ENCODE measurements around the gene ISG20.
"Not testable (repeated sequence)": the region's sequence is repeated elsewhere in the genome, so short reads cannot be mapped to it uniquely, and the experiment has no call there.

The ISG20 gene

DNA sequence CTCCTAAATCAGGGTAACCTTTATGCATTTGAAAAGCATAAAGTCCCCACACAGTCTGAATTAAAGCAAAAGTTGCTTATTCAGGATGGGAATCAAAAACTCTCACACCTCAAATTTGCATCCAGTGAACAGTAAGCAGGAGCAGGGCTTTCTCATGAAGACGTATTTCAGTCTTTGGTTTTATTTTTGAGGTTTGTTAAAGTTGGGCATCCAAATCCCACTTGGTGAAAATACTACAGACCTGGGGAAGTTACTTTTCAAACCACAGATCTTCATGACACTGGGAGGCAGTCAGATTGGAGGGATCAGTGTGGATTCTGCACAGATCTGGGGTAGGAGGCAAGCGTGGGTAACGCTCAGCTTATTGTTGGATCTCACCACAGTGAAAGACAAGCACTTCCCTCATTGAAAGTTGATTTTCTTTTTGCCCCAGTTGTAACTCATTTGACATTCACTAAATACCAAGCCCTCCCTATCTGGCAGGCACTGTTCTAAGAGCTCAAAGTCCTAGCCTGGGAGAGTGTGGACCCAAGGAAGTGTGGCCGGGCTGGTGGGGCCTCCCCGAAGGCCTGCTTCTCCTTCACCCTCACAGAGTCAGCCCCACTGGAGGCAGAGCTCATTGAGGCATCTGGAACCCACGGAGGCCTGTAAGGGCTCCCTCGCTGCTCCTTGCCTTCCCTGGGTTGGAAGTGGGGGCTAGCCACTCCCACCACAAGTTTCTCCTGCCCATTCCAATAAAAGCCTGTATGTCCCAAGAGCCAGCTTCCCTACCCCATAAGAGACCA, 783 bp upstream of the ISG20 start:
- DNase-seq = no peak

DNA sequence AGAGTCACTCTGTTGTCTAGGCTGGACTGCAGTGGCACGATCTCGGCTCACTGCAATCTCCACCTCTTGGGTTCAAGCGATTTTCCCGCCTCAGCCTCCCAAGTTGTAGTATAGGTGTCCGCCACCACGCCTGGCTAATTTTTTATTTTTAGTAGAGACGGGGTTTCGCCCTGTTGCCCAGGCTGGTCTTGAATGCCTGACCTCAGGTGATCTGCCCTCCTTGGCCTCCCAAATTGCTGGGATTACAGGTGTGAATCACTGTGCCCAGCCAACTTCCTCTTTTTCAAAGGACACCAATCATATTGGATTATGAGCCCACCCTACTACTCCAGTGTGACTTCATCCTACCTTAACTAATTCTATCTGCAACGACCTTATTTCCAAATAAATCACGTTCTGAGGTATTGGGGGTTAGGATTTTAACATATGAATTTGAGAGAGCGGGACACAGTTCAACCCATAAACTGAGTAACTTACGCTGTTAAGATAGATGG, 3.2 kb downstream of the ISG20 start:
- no peak for DNase-seq

DNA sequence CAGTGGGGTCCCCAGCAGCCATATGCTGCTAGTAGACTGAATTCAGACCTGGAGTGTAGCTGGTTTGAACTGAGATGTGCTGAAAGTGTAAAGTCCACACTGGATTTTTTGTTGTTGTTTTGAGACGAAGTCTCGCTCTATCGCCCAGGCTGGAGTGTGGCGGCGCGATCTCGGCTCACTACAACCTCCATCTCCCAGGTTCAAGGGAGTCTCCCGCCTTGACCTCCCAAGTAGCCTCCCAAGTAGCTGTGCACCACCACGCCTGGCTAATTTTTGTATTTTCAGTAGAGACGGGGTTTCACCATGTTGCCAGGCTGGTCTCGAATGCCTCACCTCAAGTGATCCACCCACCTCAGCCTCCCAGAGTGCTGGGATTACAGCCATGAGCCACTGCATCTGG, 3.7 kb downstream of the ISG20 start:
- not testable (repeated sequence) for DNase-seq

DNA sequence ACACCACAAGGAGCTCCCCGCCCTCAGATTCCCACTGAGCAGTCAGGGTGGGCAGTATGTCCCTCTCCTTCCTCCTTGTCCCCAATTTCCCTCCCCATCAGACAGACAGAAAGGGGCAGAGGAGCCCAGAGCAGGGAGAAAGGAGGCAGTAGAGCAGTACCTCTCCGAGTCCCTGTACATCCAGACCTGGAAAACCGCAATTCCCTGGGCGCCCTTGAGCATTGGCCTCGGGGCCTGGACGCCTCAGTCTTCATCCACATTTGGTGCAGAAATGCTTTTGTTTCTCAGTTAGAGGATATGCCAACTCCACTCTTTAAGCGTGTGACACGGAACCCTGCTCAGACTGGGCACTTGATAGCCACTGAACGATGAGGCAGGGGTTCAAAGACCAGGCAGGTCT, 5.9 kb downstream of the ISG20 start:
- DNase-seq = no peak

DNA sequence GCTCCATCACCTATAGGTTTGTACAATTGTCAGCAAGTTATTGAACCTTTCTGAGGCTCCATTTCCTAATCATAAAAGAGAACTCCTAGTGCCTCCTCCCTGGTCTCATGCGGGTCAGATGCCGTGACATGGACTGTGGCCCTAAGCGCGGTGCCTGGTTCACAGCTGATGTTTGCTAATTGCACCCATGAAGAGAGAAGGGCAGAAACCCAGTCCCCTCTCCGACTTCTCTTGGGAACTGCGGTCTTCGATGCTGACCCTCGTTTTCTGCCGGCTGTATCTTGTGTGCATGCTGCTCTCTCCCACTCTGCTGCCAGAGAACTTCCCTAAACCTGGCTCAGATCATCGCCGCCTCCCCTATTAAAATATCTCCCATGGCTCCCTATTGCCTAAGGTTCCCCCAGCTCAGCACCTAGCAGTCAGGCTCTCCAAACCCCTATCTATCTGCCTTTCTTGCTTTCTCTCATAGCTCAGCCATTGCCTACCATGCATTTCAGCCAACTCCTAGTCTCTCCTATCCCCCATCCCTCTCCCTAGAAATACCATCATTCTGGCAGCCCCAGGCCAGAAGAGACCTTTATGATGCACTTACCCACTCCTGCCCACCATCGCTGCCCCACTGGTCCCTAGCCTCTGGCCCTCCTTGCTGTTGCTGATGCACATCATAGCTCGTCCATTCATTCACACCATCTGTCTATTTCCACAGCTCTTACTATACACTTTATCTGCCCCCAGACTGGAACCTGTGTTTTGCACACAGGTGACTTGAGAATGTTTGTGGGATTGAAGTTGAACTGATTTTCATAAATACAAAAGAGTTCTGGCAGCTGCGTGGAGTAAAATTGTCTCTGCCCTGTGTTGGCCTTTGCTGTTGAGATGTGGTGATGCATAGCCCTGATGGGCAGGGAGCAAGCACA, 6.6 kb downstream of the ISG20 start:
- DNase-seq = no peak

DNA sequence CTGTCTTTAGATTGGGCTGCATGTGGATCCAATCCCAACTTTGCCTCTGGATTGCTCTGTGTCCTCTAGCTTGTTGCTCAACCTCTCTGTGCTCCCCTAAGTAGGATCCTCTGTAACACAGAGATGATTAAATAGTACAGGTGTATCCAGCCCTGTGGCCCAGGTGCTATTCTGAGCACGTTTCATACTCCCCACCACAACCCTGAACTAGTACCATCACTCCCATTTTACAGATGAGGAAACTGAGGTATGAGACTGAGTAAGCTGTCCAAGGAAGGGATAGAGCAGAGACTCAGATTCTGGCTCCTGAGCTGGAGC, 7.2 kb downstream of the ISG20 start:
- no peak for DNase-seq

DNA sequence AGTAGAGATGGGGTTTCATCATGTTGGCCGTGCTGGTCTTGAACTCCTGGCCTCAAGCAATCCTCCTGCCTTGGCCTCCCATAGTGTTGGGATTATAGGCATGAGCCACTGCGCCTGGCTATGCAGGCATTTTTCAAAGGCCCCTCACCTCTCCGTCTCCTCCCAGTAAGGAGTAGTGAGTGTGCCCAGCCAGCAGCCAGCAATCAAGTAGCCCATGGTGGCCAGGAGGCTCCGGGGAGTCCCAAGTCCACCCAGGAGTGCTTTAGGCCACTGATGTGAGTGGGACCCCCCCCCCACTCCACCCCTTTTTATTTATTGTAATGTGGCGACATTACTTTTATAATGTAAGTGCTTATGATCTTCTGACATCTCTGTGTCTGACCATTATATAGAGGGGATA, 8.1 kb downstream of the ISG20 start:
- DNase-seq = no peak

DNA sequence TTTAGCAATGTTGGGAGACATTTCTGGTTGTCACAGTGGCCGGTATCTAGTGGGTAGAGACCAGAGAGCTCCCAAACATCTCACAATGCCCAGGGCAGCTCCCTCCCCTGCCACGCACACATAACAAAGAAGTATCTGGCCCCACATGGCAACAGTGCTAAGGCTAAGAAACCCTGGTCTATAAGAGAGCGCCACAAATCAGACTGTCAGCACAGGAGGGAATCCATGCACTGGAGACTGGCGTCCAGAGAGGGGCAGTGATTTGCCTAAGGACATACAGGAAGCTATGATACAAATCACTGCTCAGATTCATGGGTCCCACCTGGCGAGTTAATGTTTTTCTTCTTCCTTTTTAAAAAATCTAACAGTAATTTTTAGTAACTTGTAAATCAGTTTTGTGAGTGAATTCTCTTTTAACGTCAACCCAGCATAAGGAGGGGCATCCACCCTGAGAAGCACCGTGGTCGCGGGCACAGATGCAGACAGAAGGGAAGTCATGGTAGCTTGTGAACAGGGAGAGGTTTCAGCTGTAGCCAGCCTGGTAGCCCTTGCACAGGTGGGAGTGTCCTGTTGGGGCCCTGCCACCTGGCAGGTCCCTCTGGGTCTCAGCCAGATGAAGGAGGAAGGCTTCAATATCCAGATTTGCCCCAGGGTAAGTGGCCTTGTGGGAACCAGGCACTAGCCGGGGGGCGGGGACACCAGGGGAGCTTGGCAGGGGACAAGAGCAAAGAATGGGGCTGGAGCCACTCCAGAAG, 8.7 kb downstream of the ISG20 start:
- no peak for DNase-seq

DNA sequence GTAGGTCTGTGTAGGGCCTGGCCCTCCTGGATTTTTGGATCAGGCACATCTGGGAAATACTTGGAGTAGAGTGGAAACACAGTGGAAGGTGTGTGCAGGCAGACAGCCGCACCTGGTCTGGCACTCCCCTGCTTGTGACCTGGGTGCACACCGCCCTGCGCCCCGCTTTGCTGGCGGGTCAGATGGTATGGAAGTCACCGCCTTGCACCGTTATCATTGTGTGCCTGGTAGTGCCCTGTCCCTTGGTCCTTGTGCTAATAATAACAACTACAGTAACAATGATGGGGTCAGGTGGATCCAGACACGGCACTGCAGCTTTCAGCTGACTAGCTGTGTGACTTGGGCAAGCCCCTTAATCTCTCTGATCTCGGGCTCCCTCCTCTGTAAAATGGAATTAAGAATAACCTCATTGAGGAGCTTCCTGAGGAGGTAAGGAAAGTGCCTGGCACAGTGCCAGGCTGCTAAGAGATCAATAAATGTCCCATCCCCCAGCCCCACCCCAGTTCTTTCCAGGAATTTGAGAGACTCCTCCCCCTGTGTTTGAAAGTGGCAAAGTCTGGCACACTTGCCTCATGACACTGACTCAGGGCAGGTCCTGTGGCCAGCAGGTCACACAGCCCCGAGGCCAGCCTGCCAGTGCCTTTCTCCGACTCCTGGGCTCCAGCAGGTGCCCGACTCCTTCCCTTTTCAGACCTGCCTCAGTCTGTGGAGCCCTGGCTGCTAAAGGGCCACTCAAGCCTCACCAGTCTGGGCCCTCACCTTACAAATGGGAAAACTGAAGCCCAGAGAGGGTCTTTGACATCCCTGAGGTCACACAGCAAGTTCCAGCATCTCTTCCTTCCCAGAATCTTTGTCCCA, 9.8 kb downstream of the ISG20 start:
- peak; percentile 35 for DNase-seq

DNA sequence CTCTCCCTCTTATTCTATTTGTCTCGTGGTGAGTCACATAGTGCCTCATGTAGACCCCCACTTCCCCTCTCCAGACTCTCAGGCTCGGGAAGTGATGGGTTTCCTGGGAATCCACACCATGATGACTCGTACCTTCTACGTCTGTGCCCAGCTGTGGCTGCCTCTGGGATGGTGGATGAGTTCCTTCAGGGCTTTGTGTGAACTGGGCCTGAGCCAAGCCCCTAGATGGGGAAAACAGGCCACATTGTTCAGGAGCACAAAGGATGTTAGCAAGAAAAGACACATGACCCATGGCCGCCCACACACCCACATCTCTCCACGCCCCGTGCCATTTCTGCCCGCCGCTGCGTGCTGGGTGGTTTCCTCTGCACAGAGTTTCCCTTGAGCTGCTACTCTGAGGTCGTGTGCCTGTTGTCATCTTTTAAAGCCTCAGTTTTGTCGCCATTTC, 10.5 kb downstream of the ISG20 start:
- peak; percentile 61 for DNase-seq

DNA sequence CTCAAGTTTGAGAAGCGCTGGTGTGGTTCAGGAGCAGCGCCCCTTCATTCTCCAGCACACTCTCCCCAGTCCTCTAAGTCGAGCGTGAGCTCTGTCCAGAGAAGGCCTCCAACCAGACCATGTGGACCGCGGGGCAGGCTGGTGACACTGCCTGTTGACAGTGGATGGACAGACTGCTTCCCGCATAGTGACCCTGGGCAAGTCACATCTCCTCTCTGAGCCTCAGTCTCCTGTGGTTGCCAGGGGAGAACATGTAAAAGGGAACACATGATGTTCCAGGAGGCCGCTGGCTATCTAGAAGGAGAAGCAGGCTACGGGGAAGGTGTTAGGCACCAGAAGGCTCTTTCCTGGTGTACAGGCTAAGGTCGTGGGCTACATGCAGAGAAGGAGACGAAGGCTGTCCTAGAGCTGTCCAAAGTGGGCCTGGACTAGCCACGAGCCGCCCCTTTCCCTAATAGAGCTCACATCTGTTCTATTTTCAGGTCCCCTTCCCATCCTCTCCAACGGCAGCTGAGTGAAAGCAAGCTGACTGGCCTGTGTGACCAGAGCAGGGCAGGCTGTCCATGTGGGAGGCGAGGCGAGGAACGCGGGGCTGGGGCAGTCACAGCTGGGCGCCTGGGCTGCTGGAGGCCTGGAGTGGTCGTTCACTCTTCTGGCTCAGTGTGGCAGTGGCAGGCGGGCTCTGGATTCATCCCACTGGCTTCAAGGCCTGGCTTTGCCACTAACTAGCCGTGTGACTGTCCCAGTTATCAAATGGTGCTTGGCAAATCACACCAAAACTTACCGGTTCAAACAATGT, 11.1 kb downstream of the ISG20 start:
- no peak for DNase-seq

DNA sequence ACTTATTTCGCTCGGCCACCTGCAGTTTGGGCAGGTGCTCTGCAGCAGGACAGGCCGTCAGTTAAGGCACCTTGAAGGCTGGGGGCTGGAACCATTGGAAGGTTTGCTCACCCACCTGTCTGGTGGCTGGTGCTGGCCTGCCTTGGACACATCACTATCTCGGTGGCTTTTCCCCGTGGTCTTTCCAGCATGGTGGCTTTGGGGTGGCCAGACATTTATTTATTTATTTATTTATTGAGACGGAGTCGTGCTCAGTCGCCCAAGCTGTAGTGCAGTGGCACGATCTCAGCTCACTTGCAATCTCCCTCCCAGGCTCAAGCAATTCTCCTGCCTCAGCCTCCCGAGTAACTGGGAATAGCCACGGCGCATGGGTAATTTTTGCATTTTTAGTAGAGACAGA, 11.7 kb downstream of the ISG20 start:
- no peak for DNase-seq

DNA sequence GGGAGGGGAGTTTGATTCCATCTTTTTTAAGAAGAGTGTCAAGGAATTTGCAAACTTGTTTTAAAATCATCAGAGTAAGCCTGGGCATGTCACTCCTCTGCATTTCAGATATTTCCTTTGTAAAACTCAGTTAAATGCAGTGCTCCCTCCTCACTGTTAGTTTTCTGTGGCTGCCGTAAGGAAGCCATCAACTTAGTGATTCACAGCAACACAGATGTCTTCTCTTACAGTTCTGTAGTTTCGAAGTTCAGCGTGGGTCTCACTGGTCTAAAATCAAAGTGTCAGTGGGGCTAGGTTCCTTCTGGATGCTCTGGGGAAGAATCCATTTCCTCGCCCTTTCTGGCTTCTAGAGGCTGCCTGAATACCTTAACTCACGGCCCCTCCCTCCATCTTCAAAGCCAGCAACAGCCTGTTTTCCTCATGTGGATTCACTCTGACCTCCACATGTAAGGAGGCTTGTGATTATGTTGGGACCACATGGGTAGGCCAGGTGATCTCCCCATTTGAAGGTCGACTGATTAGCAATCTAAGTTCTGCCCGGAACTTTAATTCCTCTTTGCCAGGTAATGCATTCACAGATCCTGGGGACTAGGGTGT, 12.4 kb downstream of the ISG20 start:
- DNase-seq = no peak

DNA sequence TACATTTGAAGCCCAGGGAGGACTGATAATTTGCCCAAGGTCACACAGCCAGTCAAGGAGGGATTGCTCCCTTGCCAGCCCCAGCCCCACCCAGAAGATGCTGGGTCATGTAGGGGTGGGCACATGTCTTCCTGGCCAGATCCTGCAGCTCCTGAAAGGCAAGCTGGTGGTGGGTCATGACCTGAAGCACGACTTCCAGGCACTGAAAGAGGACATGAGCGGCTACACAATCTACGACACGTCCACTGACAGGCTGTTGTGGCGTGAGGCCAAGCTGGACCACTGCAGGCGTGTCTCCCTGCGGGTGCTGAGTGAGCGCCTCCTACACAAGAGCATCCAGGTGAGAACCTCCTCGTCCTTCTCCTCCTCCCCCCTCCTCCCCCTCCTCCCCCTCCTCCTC, 13.2 kb downstream of the ISG20 start:
- DNase-seq = no peak

DNA sequence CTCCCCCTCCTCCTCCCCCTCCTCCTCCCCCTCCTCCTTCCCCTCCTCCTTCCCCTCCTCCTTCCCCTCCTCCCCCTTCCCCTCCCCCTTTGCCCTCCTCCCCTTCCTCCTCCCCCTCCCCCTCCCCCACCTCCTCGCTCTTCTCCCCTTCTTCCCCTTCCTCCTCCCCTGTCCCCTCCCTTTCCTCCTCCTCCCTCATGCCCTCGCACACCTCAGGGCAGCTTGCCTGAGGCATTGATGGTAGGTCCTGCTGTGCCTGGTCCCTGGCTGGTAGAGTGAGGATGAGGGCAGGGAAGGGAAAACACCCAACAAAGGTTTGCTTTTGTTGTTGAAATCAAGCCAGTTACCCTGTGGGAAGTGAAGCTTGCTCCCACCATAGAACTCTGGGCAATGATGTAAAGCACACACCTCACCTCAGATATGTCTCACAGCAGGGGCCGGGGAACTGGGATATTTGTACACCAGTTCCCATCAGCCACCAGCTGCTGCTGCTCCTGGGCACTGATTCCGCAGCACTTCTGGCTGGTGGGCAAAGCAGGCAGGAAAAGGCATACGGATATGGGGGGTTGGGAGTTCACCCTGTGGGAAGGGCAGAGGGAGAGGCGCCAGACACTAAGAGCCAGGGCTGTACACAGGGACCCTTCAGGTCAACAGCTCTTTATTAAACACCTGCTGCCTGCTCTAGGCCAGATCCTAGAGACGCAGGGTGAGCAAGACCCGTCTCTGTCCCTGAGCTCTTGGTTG, 13.8 kb downstream of the ISG20 start:
- no peak for DNase-seq

DNA sequence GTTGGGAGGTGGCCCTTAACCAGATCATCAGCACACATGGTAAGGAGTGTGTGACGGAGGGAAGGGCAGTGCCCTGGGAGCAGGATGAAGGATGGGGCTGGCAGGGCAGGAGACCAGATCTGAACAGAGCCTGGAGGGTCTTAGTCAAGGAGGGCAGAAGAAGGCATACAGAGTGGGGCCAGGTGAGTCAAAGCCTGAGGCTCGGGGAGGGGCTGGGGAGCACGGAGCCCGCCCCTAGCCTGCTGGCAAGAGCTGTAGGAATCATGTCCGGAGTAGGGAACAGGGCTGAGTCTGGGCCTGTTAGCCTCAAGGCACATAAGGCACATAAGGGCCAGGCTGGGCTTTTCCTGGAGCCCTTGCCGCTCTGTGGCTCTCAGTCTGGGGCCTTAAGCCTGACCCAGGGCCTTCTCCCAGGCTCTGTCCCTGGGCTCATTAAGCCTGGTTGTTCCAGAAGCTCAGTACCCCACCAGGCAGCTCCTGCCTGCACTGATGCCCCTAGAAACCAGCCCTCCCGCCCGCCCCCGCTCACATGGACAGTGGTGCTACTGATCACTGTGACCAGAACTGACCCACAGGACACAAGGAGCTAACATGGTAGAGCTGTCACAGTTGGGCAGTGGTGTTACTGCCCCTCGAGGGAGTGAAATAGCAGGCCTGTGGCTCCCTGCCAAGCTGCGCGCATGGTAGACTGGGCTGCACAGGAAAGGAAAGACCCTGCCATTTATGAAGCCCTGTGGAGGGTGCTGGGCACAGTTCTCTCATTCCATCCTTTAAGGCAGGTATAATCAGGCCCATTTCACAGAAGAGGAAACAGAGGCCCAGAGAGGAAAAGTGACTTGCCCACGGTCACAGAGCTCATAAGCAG, 14.6 kb downstream of the ISG20 start:
- no peak for DNase-seq

DNA sequence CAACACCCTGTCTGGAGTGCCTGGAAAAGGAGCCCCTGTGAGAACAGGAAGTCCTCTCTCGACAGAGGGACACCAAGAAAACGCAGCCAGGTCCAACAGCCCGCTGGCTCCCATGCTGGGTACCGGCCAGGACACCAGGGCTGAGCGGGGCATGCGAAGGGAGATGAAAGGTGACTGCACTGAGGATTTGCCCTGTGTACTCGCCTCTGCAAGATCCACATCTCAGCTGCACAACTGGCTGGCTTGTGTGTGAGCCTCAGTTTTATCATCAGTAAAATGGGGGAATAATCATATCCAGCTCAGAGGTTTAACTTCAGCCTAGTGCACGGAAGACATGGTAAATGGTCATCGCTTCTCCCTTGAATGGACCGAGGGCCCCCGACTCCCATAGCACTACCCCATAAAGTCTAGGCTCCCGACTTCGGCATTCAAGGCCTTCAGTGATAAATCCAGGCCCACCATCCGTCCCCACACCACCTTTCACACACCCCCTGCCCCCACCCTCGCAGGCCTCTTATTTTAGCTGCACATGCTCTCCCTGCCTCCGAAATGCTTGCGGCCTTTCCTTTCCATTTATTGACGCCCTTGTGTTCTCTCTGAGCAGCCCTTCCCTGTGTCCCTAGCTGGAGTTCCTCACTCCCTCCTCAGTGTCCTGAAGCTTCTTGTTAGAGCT, 15.8 kb downstream of the ISG20 start:
- DNase-seq = no peak

DNA sequence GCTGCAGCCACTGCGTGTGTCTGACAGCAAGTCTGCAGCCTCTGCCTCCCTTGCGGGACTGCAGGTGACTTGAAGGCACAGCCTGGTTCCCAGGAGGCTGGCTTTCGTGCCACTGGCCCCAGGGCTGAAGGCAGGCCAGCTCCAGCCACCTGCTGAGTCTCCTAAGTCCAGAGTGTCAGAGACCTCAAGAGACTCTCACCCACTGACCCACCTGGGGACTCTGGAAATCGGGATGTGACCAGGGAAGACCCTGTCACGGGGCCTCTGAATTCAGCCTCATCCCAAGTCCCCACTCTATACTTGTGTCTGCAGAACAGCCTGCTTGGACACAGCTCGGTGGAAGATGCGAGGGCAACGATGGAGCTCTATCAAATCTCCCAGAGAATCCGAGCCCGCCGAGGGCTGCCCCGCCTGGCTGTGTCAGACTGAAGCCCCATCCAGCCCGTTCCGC, 16.3 kb downstream of the ISG20 start:
- no peak for DNase-seq

Measured in activated CD4-positive, alpha-beta T cell treated with anti-CD3 and anti-CD28 coated beads, Interleukin-2, Interleukin-6, amounts not matched to agents 100 ng/mL and 50 ng/mL, durations not matched to agents 16 hours and 8 hours (primary cell).